Osteoblast (primary cell): ENCODE measurements around the gene PLB1. TPM values are rescaled to one million over a fixed set of nuclear protein-coding genes. Genes with fewer than 3 reads are reported as not detected.

ENCODE experiments used
- DNase-seq: peaks from one replicate; pipeline ENCODE4 v3.0.0; 2011; ENCODE audit warnings: low spot score, mixed read lengths; ENCODE audit not compliant: insufficient read length; ENCODE audit errors: missing footprints
- H2AFZ ChIP-seq: 2 replicates; pipeline ENCODE4 v1.6.0; 2011; ENCODE audit warnings: mild to moderate bottlenecking, low read length
- H3K27ac ChIP-seq: 2 replicates; pipeline ENCODE4 v1.5.1; 2011; ENCODE audit warnings: mild to moderate bottlenecking, low read depth, low read length, moderate library complexity
- H3K27me3 ChIP-seq: 2 replicates; pipeline ENCODE4 v1.6.0; 2012; ENCODE audit warnings: mild to moderate bottlenecking, control low read depth, inconsistent platforms, low read length, moderate library complexity; ENCODE audit not compliant: insufficient read depth
- H3K36me3 ChIP-seq: 2 replicates; pipeline ENCODE4 v1.5.1; 2011; ENCODE audit warnings: mild to moderate bottlenecking, low read length, control low read depth, moderate library complexity; ENCODE audit not compliant: insufficient read depth
- H3K4me1 ChIP-seq: 2 replicates; pipeline ENCODE4 v1.5.1; 2011; ENCODE audit warnings: mild to moderate bottlenecking, low read length, control low read depth, moderate library complexity; ENCODE audit not compliant: insufficient read depth
- H3K4me2 ChIP-seq: 2 replicates; pipeline ENCODE4 v1.6.0; 2011; ENCODE audit warnings: mild to moderate bottlenecking, low read length; ENCODE audit not compliant: insufficient read depth
- H3K4me3 ChIP-seq: fragments of 200-600 bp; sonication (generic); 3 replicates; pipeline ENCODE4 v1.5.1; 2012; ENCODE audit warnings: mild to moderate bottlenecking, low read length, inconsistent platforms; ENCODE audit not compliant: insufficient read depth
- H3K79me2 ChIP-seq: 2 replicates; pipeline ENCODE4 v1.6.0; 2012; ENCODE audit warnings: mild to moderate bottlenecking, low read length, control low read depth, inconsistent platforms; ENCODE audit not compliant: insufficient read depth
- H3K9me3 ChIP-seq: 2 replicates; pipeline ENCODE4 v1.5.1; 2011; ENCODE audit warnings: low read depth, low read length, control low read depth
- H4K20me1 ChIP-seq: 2 replicates; pipeline ENCODE4 v1.6.0; 2012; ENCODE audit warnings: mild to moderate bottlenecking, low read length, control low read depth; ENCODE audit not compliant: insufficient read depth
- total RNA-seq: library from RNA; depleted of rRNA; stranded (reverse); fragments of >200 nt; gene quantifications from 2 replicates; pipeline ENCODE4 v1.2.3, GENCODE V29; 2012
- TF ChIP-seq, protein P1 (sequence below): IDR thresholded peaks from 2 replicates; pipeline ENCODE4 v1.5.1; 2011; ENCODE audit warnings: mild to moderate bottlenecking, low read depth, low read length, moderate library complexity; ENCODE audit errors: extremely low read depth

The PLB1 gene
- total RNA-seq, 1 donor = 0.36 TPM

DNA sequence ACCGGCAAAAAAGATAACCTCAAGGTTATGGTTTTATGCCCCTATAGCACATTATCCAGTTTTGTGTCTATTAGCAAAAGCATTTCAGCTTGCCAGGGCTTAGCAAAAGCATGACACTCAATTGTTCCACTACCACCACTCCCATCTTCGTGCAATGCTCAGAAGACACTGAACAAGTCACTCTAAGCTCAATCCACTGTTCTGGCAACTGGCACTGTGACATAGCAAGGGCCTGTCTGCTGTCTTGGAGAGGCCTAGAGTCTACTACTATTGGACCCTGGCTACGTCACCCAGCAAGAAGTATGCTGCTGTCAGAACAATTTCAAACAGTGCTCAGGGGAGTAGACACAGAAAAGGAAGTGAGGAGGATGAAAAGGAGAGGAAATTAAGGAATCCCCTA, 152.3 kb downstream of the PLB1 start:
- Histone ChIP-seq H4K20me1 (no peaks in the 10 kb centered on the region), H3K4me1 (peaks cover 26% of the 10 kb centered on the region), H3K9me3 (no peaks in the 10 kb centered on the region), H3K27me3 (no peaks in the 10 kb centered on the region), H3K79me2 (no peaks in the 10 kb centered on the region), H3K36me3 (no peaks in the 10 kb centered on the region), H2AFZ (no peak overlapping the region), H3K4me3 (no peak overlapping the region), H3K4me2 (no peak overlapping the region), H3K27ac (no peak overlapping the region)
- TF ChIP-seq, protein P1, sequence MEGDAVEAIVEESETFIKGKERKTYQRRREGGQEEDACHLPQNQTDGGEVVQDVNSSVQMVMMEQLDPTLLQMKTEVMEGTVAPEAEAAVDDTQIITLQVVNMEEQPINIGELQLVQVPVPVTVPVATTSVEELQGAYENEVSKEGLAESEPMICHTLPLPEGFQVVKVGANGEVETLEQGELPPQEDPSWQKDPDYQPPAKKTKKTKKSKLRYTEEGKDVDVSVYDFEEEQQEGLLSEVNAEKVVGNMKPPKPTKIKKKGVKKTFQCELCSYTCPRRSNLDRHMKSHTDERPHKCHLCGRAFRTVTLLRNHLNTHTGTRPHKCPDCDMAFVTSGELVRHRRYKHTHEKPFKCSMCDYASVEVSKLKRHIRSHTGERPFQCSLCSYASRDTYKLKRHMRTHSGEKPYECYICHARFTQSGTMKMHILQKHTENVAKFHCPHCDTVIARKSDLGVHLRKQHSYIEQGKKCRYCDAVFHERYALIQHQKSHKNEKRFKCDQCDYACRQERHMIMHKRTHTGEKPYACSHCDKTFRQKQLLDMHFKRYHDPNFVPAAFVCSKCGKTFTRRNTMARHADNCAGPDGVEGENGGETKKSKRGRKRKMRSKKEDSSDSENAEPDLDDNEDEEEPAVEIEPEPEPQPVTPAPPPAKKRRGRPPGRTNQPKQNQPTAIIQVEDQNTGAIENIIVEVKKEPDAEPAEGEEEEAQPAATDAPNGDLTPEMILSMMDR = no peak
- no peak for DNase-seq

DNA sequence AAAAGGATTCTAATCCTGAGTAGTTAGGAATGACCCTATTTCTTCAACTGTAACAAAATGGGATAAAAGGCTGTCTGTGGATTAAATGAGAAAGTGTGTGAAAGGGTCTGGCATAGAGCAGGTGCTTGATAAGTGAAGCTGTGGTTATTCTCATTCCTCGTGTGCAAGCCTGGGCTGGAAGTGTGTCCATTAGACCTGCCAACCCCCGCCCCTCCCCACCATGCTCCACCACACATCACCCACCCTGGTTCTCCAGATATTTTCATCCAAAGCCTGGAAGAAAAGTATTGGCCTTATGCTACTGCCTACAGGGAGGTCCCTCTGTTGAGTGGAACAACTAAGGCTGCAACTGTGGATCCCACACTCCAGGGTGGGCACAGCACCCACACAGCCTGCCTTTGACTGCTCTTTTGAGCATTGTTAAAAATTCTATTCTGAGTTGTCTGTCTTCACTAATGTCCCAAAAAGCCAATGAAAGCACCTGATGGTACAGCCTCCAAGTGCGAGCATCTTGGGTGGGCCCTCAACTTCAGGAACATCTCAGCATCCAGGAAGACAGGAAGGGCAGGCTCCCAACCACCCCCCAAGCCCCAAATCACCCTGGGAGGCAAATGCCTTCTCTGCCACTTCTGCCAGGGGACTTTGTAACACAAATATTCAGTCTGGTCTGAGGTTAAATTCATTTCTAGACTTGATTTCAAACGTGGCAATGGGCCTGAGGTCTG, 153.0 kb downstream of the PLB1 start:
- H3K4me2 ChIP-seq = no peak overlapping the region
- DNase-seq = no peak
- no peaks in the 10 kb centered on the region for H4K20me1 ChIP-seq
- no peak overlapping the region for H3K4me3 ChIP-seq
- no peaks in the 10 kb centered on the region for H3K9me3 ChIP-seq
- H2AFZ ChIP-seq = no peak overlapping the region
- H3K4me1 ChIP-seq = peaks cover 21% of the 10 kb centered on the region
- no peak overlapping the region for H3K27ac ChIP-seq
- H3K36me3 ChIP-seq = no peaks in the 10 kb centered on the region
- H3K27me3 ChIP-seq = no peaks in the 10 kb centered on the region
- TF ChIP-seq, protein P1 = no peak
- H3K79me2 ChIP-seq = no peaks in the 10 kb centered on the region

DNA sequence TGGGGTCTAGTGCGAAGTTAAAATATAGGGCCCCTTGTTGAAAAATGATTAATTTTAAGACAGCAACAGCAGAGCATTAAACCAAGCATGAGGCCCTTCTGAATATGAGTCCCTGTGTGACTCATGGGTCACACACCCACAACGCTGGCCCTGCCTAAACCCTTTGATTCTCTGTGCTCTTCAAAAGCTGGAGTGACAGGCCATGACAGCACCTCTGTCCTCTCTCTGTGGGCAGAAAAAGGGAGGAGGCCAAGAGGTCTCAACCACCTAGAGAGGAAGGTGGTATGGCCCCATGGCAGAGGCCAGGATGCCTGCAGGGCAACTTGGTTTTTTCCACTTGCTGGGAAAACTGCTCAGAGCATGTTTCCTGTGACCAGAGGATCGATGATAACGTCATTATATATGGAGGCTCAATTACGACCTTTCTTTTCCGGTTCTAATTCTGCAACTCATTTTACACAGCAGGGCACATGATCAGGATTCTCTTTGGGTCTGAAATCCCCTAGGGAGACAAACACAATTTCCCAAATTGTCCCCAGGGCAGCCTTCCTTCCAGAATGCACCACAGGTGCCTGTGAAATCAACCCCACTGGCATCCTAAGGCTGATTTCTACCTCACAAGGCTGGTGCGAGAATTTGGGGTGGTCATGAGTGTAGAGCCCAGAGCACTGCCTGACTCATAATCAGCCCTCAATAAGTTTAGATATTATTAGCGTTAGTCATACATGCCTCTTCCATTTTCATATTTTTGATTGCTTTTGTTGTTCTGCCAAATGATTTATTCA, 153.8 kb downstream of the PLB1 start:
- DNase-seq = no peak
- H2AFZ ChIP-seq = peak overlapping the region; percentile 28
- TF ChIP-seq, protein P1 = no peak

DNA sequence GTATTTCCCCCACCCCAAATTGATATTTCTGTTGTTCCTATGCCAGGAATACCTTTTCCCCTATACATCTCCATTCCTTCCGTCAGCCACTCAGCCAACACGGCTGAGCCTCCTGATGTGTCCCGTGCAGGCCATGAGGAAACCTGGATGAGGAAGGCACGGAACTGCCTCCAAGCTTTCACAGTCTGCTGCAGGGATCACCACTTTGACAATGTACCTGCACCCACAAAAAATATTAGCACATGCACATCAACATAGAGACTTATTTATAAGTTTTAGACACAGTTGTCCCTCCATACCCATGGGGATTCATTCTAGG, 154.4 kb downstream of the PLB1 start:
- H3K79me2 ChIP-seq = no peaks in the 10 kb centered on the region
- DNase-seq = no peak
- TF ChIP-seq, protein P1 = no peak
- H2AFZ ChIP-seq = no peak overlapping the region
- H3K4me2 ChIP-seq = no peak overlapping the region
- H3K4me3 ChIP-seq = no peak overlapping the region
- peaks cover 10% of the 10 kb centered on the region for H3K4me1 ChIP-seq
- no peaks in the 10 kb centered on the region for H4K20me1 ChIP-seq
- H3K27me3 ChIP-seq = no peaks in the 10 kb centered on the region
- H3K9me3 ChIP-seq = no peaks in the 10 kb centered on the region
- no peak overlapping the region for H3K27ac ChIP-seq
- H3K36me3 ChIP-seq = no peaks in the 10 kb centered on the region

More for the DNA sequence above, 153.8 kb downstream of the PLB1 start:
- H4K20me1 ChIP-seq = no peaks in the 10 kb centered on the region
- H3K9me3 ChIP-seq = no peaks in the 10 kb centered on the region
- H3K79me2 ChIP-seq = no peaks in the 10 kb centered on the region
- no peak overlapping the region for H3K4me2 ChIP-seq
- no peak overlapping the region for H3K4me3 ChIP-seq
- no peaks in the 10 kb centered on the region for H3K36me3 ChIP-seq
- H3K27ac ChIP-seq = no peak overlapping the region
- H3K4me1 ChIP-seq = peaks cover 13% of the 10 kb centered on the region
- no peaks in the 10 kb centered on the region for H3K27me3 ChIP-seq
